GM18519 (cell line): ENCODE results near the gene PURB.
"Not testable (repeated sequence)": the region's sequence is repeated elsewhere in the genome, so short reads cannot be mapped to it uniquely, and the experiment has no call there.

Experiments used
- ATAC-seq: cut with Tn5 transposase; IDR thresholded peaks from one replicate; pipeline ENCODE4 v1.9.1; 2021; ENCODE audit warnings: mild to moderate bottlenecking, moderate library complexity; ENCODE audit not compliant: unreplicated experiment, low FRiP score

The PURB gene

DNA sequence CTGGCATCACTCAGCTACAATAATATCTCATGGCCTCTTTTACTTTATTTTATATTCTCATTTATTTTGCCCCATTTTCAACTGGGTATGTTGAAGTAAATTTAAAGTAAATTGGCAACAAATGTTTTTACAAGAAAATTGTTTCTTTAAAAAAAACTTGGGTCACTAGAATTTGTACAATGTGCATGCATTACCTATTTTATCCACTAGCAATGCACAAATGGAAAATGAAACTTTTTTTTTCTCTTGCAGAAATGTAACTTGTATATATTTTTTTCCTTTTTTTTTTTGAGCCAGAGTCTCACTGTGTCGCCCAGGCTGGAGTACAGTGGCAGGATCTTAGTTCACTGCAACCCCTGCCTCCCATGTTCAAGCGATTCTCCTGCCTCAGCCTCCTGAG, 27.2 kb downstream of the PURB start:
- ATAC-seq: no peak

- ATAC-seq: no peak
Observed at GRCh38 chr7:44854644-44855364, 30.5 kb downstream of the PURB start.

DNA sequence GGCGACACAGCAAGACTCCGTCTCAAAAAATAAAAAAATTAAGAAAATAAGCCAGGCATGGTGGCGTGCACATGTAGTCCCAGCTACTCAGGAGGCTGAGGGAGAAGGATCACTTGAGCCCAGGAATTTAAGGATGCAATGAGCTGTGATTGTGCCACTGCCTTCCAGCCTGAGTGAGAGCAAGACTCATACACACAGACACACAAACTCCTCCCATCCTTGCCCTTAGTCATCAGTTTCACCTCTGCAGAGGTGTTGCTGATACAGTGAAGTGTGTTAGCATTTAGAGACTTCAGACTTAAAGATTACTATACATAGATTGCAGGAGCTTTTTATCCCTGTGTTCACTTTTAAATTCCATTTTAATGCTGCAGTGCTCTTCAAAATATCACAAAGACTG, 31.9 kb downstream of the PURB start:
- ATAC-seq: no peak

GRCh38 chr7:44852590-44852989, 32.7 kb downstream of the PURB start:
- ATAC-seq: no peak

DNA sequence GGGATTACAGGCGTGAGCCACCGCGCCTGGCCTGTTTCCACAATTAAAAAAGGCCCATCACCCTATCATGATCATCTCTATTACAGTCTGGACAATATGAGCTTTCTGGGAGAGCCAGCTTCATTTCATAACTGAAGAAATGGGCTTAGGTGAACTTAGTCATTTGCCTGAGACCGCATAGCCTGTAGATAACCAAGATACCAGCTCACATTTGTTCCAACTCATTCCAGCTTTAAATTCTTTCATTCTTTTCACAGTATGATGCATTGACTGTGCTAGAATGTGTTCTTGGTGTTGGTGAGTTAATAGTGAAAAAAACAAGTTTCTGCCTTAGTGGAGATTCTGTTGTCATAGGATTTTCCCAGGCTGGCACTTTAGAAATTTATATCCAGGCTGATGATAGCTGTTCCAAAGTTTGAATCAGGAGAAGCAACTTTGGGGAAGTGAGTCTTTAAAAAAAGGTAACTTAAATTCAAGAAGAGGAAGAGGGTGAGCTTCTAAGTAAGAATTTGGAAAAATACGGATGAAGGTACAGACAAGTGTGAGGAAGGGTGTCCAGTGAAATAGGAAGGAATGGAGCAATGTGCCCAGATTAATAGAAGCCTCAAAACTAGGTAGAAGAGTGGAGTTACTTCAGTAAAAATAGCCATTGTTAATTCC, 35.3 kb downstream of the PURB start:
- no peak for ATAC-seq

DNA sequence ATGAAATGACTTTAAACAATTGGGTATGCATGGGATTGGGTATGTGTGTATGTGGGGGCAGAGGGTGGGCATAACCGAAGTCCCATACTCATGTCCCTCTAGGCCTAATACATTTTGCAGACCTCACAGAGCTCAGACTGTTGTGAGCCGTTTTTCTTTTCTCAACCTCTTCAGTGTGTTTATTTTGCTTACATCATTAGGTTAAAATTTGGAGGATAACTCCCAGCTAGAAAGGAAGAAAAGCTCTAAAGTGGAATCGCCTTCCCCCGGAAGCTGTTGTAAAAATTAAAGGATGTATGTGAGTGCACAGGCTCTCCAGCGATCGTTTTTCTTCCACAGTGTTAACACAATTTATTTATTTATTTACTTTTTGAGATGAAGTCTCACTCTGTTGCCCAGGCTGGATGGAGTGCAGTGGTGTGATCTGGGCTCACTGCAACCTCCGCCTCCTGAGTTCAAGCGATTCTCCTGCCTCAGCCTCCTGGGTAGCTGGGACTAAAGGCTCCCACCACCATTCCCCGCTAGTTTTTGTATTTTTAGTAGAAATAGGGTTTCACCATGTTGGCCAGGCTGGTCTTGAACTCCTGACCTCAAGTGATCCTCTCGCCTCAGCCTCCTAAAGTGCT, 36.0 kb downstream of the PURB start:
- ATAC-seq: no peak

DNA sequence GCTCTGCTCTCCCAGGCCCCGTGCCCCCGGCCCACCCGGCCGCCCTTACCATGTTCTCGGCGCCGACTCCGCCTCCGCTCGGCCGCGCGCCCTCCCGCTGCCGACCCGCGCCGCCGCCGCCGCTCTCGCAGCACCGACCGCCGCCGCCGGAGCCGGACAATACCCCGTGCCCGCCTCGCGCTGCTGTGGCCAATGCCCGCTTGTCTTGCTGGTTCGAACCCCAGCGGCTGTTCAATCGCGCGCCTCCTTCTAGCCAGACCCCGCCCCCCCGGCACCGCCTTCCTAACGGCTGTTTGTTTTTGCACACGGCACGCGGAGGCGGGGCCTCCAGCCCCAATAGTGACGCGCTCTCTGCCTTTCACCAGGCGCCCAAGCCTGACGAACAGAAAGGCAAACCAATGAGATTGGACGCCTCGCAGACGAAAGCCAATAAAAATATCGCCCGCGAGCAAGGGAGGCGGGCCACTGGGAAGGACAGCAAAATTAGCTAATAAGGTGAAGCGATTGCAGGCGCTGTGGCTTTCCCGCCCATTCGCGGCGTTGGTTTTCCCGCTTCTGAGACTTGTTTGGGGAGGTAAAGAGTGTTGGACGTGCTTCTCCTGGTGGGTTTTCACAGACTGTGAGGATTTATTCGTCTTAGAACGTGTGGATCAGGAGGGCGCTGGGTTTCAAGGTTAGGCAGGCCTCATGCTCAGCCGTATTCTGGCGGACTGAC, 37.3 kb downstream of the PURB start, which contains the start of gene H2AZ2:
Gene H2AZ2 (minus strand): TSS at position 168 of the 715 bp plus-strand sequence. CDS start 116 bp downstream, at position 52.
- ATAC-seq: peak; percentile 75

- ATAC-seq: peak; percentile 42
Observed at GRCh38 chr7:44847509-44847919, 37.8 kb downstream of the PURB start.

DNA sequence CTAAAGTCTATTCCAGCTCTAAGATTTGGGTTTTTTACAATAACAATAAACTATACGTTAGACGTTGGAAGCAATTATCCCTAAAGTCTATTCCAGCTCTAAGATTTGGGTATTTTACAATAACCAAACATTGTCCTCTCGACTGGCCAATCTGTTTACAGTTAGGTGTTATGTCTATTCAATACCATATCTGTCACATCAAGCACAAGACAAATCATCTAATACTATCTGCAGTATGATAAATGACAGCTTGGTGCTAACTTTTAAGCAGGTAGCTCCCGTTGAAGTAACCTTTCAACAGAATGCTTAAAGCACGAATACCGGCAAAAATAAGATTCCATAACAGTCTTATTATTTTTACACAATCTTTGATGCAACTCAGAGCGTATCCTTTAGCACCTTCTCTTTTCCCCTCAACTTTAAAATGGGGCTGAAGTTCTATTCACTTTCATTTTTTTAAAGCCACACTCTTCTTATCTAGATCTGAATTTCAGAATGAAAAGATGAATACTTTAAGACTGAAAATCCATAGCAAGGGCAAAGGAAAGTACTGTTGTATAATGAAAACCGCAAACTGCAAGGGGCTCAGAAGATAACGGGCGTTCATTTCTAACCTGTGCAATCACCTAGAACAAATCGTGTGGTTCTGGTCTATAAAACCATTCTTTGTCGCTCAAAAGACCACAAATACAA, 38.4 kb downstream of the PURB start:
- no peak for ATAC-seq

DNA sequence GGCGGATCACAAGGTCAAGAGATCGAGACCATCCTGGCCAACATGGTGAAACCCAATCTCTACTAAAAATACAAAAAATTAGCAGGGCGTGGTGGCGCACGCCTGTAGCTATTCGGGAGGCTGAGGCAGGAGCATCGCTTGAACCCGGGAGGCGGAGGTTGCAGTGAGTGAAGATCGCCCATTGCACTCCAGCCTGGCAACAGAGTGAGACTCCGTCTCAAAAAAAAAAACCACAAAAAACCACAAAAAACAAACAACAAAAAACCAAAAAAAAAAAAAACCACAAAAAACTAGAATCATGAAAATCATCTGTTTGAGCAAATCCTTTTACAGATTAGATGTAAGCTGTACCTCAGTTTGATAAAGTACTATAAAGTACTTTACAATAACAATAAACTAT, 38.9 kb downstream of the PURB start:
- not testable (repeated sequence) for ATAC-seq

- ATAC-seq: no peak
Observed at GRCh38 chr7:44845451-44845850, 39.9 kb downstream of the PURB start.

- not testable (repeated sequence) for ATAC-seq
Observed at GRCh38 chr7:44843440-44843839, 41.9 kb downstream of the PURB start.

GRCh38 chr7:44842675-44843074, 42.7 kb downstream of the PURB start:
- ATAC-seq: not testable (repeated sequence)

DNA sequence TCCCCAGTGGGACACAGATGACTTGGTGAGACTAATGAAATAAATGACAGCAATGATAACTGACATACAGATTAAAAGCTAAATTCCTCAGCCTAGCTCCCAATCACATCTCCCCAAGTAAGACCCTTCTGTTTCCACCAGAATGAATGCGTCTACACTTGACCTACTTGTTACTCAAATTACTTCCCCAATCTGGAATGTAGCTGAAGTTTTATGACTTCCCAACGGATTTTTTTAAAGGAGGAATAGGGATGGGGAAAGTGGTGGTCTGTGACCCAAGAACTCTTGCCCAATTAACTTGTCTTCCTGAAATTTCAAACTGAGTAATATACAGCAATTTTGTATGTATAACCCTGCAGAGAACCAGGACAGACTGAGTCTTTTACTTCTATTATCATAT, 46.6 kb downstream of the PURB start:
- no peak for ATAC-seq

GRCh38 chr7:44827567-44827966, 57.8 kb downstream of the PURB start:
- no peak for ATAC-seq
